NCI-H2227 (cell line): ENCODE results near the gene CCL28.
"Not testable (repeated sequence)": the region's sequence is repeated elsewhere in the genome, so short reads cannot be mapped to it uniquely, and the experiment has no call there.

Experiments
- DNase-seq: peaks from one replicate; lab custom pipeline; 2025; ENCODE audit not compliant: unreplicated experiment; lab: John Stamatoyannopoulos, UW

The CCL28 gene

GRCh38 chr5:43411495-43411894 is 696 bp downstream of the CCL28 start:
- DNase-seq = no peak

DNA sequence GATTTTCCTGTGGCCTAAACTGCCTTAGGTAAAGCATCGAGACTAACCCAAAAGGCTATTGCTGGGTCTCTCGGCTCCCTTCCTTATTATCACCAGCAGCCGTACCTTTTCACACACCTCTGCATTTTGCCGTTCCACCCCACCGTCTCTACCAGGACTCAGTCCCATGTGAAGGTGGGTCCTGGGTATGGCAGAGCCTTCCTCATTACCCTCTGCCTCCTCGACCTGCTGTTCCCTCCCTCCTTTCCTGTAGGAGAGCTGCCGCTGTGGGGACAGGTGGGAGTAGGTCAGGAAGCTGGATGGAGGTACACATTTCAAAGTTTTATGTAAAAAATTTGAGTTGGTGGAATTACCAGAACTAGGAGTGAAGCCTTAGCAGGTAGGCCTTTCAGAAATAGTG is 1.8 kb downstream of the CCL28 start:
- no peak for DNase-seq

DNA sequence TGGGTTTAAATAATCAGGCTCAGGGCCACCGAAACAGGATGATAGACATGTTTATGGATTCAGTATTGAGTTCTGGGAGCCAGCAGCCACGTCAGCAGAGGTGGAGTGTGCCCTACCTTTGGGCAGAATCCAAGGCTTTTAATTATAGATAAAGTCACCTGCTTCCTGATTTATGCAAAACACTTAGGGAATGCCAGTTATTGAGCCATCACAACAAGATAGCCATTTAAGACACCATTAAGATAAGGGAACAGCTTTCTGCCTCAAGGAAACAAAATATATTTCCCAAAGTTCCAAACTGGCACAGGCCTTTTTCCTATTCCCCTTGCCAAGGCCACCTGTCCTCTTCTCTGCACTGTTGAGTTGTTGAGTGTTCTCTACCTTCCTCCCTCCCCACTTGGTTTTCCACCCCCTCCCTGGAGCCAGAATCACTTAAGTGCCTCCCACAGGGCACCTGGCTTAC is 2.4 kb downstream of the CCL28 start:
- DNase-seq = no peak

DNA sequence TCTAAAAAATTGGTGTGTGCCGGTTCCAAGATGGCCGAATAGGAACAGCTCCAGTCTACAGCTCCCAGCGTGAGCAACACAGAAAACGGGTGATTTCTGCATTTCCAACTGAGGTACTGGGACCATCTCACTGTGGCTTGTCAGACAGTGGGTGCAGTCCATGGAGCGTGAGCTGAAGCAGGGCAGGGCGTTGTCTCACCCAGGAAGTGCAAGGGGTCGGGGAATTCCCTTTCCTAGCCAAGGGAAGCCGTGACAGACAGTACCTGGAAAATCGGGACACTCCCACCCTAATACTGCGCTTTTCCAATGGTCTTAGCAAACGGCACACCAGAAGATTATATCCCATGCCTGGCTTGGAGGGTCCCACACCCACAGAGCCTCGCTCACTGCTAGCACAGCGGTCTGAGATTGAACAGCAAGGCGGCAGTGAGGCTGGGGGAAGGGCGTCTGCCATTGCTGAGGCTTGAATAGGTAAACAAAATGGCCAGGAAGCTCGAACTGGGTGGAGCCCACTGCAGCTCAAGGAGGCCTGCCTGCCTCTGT is 9.6 kb downstream of the CCL28 start:
- not testable (repeated sequence) for DNase-seq

GRCh38 chr5:43401827-43402226 is 10.4 kb downstream of the CCL28 start:
- peak; percentile 10 for DNase-seq

GRCh38 chr5:43400082-43400481 is 12.1 kb downstream of the CCL28 start:
- DNase-seq = no peak

DNA sequence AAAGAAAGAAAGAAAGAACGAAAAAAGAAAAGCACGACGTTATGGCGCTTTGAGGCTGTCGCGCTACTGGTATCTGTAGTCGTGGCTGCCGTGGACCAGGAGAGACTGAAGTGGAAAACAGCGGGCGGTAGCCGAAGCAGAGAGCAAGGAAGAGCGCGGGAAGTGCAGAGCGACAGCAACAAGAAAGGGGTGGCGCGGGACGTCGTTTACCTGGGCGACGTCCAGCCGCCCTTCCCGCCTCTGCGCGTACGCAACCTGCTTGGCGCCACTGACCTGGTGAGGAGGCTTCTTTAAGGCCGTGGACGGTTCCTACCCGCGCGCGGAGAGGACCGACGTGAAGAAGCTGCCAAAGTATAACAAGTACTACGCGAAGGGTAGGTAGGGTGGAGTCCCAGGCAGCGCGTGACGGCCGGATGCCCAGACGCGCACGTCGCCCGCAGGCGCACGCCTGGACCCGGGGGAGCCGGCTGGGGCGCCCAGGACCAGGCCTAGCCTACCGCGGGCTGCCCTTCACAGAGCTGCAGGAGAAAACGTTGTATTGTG is 15.4 kb downstream of the CCL28 start:
- peak; percentile 41 for DNase-seq

- DNase-seq = no peak
Measured at GRCh38 chr5:43390471-43390870, 21.7 kb downstream of the CCL28 start.

DNA sequence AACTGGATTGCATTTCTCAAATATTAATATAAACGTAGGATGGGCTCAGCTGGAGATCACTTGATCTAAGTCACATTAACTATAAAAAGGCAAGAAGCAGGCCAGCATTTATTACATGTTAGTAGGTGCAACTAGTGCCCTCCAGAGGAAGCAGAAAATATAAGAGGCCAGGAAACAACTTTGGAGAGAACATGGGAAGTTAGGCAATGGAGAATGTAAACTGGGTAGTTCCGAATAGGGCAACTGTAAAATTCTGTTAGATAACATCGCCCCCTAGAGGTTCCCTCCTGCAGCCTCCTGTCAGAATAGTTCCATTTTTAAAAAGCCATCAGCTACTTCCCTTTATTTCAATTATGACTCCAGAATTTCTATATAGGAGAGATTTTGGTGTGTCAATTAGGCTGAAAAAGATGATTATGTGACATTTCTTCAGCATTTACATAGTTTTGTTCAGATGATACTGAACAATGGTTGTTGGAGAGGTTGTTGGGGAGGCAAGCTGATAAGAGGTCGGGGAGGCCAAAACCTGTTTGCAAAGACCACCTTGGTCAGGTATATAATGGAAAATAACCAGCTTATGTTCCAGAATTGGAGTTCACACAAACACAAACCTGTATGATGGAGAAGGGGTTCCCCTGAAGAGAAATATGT is 22.4 kb downstream of the CCL28 start:
- DNase-seq = peak; percentile 83

DNA sequence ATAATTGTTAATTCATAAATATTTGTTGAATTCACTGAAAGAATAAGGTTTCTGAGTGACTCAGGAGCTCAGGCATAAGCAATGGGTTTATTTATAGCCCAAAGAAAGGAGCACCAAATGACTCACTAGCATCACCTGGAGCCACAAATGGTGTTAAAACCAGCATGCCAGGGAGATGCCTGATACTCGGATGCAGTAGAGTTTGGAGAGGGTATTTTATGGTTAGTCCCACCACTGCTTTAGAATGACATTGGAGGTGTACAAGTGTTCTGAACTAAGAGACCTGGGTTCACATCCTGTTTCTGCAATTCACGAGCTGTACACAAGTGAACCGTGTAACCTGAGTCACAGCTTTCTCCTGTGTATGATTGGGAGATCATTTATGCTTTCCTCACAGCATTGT is 25.2 kb downstream of the CCL28 start:
- no peak for DNase-seq

- DNase-seq = no peak
Measured at GRCh38 chr5:43376496-43377140, 35.6 kb downstream of the CCL28 start.

DNA sequence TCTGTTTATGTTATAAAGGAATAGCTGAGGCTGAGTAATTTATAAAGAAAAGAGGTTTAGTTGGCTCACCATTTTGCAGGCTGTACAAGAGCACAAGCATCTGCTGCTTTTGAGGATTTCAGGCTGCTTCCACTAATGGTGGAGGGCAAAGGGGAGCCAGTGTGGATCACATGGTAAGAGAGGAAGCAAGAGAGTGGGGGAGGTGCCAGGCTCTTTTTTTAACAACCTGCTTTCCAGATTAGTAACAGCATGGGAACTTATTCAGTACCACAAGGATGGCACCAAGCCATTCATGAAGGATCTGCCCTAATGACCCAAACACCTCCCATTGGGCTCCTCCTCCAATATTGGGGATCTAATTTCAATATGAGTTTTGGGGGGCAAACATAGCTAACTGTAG is 40.4 kb downstream of the CCL28 start:
- no peak for DNase-seq

DNA sequence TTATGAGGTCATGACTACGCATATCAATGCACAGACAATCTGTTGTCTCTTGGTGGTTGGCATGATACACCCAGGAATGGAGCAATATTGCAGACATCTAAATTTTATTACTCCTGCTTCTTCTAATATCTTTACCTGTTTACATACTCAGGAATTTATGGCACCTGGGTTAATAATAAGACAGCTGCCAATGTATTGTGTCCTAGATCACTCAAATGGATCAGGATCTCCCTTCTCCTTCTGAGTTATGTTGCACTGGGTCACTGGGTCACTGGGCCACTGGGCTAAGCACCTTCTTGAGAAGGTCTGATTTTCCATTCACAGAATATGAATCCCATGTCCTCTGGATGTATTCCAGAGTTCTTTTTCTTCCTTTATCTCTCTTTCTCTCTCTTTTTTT is 41.8 kb downstream of the CCL28 start:
- no peak for DNase-seq

GRCh38 chr5:43369651-43370050 is 42.5 kb downstream of the CCL28 start:
- no peak for DNase-seq

- no peak for DNase-seq
Measured at GRCh38 chr5:43367909-43368669, 44.1 kb downstream of the CCL28 start.

- no peak for DNase-seq
Measured at GRCh38 chr5:43367453-43367852, 44.7 kb downstream of the CCL28 start.

DNA sequence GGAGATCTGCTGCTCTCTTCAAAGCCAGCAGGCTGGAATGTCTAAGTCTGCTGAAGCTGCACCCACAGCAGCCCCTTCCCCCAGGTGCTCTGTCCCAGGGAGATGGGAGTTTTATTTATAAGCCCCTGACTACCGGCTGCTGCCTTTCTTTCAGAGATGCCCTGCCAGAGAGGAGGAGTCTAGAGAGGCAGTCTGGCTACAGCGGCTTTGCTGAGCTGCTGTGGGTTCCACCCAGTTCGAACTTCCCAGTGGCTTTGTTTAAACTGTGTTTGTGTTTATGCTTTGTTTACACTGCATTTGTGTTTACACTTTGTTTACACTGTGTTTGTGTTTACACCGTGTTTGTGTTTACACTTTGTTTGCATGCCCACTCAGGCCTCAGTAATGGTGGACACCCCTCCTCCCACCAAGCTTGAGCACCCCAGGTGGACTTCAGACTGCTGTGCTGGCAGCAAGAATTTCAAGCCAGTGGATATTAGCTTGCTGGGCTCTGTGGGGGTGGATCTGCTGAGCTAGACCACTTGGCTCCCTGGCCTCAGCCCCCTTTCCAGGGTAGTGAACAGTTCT is 45.4 kb downstream of the CCL28 start:
- not testable (repeated sequence) for DNase-seq

DNA sequence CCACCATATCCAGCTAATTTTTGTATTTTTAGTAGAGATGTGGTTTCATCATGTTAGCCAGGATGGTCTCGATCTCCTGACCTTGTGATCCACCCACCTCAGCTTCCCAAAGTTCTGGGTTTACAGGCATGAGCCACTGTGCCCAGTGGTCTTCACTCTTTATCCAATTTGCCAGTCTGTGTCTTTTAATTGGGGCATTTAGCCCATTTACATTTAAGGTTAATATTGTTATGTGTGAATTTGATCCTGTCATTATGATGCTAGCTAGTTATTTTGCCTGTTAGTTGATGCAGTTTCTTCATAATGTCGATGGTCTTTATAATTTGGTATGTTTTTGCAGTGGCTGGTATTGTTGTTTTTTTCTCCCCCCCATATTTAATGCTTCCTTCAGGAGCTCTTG is 47.0 kb downstream of the CCL28 start:
- not testable (repeated sequence) for DNase-seq

DNA sequence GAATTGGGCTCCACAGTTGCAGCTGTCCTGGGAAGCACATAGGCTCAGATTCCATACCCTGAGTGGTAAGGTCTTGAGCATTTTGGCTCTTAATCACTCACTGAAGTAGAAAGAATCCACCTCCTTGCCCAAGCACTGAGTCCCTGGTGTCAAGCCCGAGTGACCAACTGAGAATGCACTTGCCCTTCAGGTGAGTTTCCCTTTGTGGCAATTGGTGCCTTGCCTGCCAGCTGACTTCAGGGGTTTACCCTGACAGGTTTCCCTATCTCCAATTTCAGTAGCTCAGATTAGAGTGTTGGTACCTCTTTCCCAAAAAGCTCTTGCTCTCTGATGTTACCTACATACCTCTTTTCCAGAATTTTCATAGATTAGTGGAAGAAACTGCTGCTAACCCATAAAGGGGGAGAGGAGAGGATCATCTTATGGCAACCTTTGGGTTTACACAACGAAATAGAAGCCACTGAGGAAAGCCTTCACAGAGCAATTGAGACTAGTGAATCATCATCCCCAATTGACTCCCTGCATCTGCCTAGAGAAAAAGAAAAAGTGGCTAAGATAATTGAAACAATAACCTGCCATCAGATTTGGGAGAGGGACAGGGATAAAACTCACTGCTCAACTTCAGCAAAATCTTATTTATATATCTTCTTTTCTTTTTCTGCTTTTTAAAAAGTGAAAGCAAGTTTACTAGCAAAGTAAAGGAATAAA is 48.6 kb downstream of the CCL28 start:
- DNase-seq = no peak

GRCh38 chr5:43362725-43363435 is 49.3 kb downstream of the CCL28 start:
- DNase-seq = no peak
